Mesothelial cell of epicardium (in vitro differentiated cells): ENCODE data around the gene MTF1. TPM values are rescaled to one million over a fixed set of nuclear protein-coding genes. Genes with fewer than 3 reads are reported as not detected.
"Not testable (repeated sequence)": the region's sequence is repeated elsewhere in the genome, so short reads cannot be mapped to it uniquely, and the experiment has no call there.

Experiments used
- DNase-seq, 2 experiments: peaks; one replicate each; pipeline ENCODE4 v3.0.0; 2021; ENCODE audit warnings: low spot score in 2 of 2; ENCODE audit not compliant: unreplicated experiment in 2 of 2
- H3K27ac Mint-ChIP-seq: 2 replicates; pipeline ENCODE4 v1.8.0; 2021; ENCODE audit warnings: mixed read lengths
- H3K27me3 Mint-ChIP-seq: 2 replicates; pipeline ENCODE4 v1.8.0; 2021; ENCODE audit warnings: low read depth, mixed read lengths
- H3K36me3 Mint-ChIP-seq: 2 replicates; pipeline ENCODE4 v1.8.0; 2021; ENCODE audit warnings: mixed read lengths
- H3K4me1 Mint-ChIP-seq: 2 replicates; pipeline ENCODE4 v1.8.0; 2021; ENCODE audit warnings: mixed read lengths
- H3K4me3 Mint-ChIP-seq: 2 replicates; pipeline ENCODE4 v1.8.0; 2021; ENCODE audit warnings: mild to moderate bottlenecking, moderate library complexity, mixed read lengths
- H3K9me3 Mint-ChIP-seq: 2 replicates; pipeline ENCODE4 v1.8.0; 2021; ENCODE audit warnings: mixed read lengths
- CTCF ChIP-seq: fragments of 200-600 bp; sonication (generic); IDR thresholded peaks from one replicate; pipeline ENCODE4 v1.5.0; 2021; ENCODE audit warnings: antibody characterized with exemption; ENCODE audit not compliant: unreplicated experiment
- total RNA-seq: library from RNA; stranded (reverse); gene quantifications from 3 replicates; pipeline ENCODE4 v1.2.1, GENCODE V29; 2021

MTF1 gene
- total RNA-seq, 1 donor from 2014 or later, result 14.3 TPM

- no peak for TF ChIP-seq CTCF
- Mint-ChIP-seq H3K36me3 (no peaks in the 10 kb centered on the region), H3K27me3 (peaks cover 66% of the 10 kb centered on the region), H3K27ac (no peak within 1 kb of the TSS), H3K4me1 (peaks cover 2% of the 10 kb centered on the region), H3K4me3 (peak within 1 kb of the TSS; percentile 55), H3K9me3 (no peaks in the 10 kb centered on the region)
- peak in 1 of 2 experiments; percentile 70 for DNase-seq
These were observed 65.5 kb downstream of the MTF1 start, which contains the start of gene MANEAL for GRCh38 chr1:37793773-37794371. MANEAL (plus strand) TSS chr1:37793847; CDS start chr1:37794183, 336 bp downstream.

DNA sequence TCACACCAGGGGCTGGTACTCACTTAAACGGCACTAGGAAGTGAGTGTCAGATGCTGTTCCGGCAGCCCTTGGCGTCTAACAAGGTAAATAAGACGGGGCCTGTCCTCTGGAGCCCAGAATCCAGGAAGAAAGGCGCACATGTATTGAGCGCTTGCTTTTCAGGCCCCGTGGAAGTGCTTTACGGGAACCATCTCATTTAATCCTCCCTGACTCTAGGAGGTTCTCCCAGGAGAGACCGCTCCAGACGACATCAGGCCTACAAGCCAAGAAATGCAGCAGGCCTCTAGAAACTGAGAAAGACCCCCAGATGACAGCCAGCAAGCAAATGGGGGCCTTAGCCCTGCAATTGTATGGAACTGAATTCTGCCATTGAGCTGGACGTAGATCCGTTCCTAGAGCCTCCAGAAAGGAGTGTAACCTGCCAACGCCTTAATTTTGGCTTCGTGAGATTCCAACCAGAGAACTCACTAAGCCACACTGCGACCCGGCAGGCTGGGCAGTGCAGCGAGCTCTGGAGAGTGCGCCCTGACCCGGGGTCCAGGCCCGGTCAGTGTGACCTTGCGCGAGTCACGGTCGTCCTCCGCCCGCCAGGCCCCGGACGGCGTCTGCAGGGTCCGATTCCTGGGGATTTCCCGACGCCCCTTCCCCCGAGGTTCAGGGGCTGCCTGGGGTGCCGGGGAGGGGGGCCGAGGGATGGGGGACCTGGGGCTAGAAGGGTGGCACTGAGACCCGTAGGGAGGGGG is 66.3 kb downstream of the MTF1 start:
- TF ChIP-seq CTCF, result no peak
- H3K4me3 Mint-ChIP-seq, result peak overlapping the region; percentile 44
- peaks cover 2% of the 10 kb centered on the region for H3K4me1 Mint-ChIP-seq
- H3K9me3 Mint-ChIP-seq, result no peaks in the 10 kb centered on the region
- no peaks in the 10 kb centered on the region for H3K36me3 Mint-ChIP-seq
- peaks cover 74% of the 10 kb centered on the region for H3K27me3 Mint-ChIP-seq
- no peak overlapping the region for H3K27ac Mint-ChIP-seq
- DNase-seq, result no peak

GRCh38 chr1:37782491-37782890 is 76.9 kb downstream of the MTF1 start:
- TF ChIP-seq CTCF, result no peak
- Mint-ChIP-seq H3K27me3 (peaks cover 53% of the 10 kb centered on the region), H3K4me1 (no peaks in the 10 kb centered on the region), H3K4me3 (no peak overlapping the region), H3K27ac (no peak overlapping the region), H3K36me3 (no peaks in the 10 kb centered on the region), H3K9me3 (no peaks in the 10 kb centered on the region)
- no peak for DNase-seq

DNA sequence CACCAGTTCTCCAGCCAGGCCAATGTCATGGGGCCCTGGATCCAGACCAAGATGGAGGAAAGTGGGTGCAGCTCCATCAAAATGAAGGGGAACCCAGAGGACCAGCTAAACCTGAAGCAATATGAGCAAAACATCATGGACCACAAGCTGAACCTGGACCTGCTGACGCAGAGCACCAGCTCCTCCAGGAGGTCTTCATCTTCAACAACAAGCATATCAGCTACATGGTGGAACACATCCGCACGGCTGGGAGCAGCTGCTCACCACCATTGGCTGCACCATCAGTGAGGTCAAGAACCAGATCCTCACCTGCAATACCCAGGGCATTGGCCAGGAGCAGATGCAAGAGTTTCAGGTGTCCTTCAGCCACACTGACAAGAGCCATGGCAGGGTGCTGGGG is 80.7 kb downstream of the MTF1 start:
- Mint-ChIP-seq H3K36me3 (no peaks in the 10 kb centered on the region), H3K9me3 (peaks cover 6% of the 10 kb centered on the region), H3K4me1 (no peaks in the 10 kb centered on the region), H3K4me3 (no peak overlapping the region), H3K27ac (no peak overlapping the region), H3K27me3 (peaks cover 35% of the 10 kb centered on the region)
- DNase-seq, result no peak
- no peak for TF ChIP-seq CTCF

GRCh38 chr1:37776946-37777516 is 82.4 kb downstream of the MTF1 start:
- peaks cover 7% of the 10 kb centered on the region for H3K9me3 Mint-ChIP-seq
- H3K4me3 Mint-ChIP-seq, result no peak overlapping the region
- no peak for TF ChIP-seq CTCF
- no peak overlapping the region for H3K27ac Mint-ChIP-seq
- no peaks in the 10 kb centered on the region for H3K36me3 Mint-ChIP-seq
- DNase-seq, result no peak
- no peaks in the 10 kb centered on the region for H3K4me1 Mint-ChIP-seq
- peaks cover 31% of the 10 kb centered on the region for H3K27me3 Mint-ChIP-seq

- not testable (repeated sequence) for H3K4me3 Mint-ChIP-seq, DNase-seq, H3K9me3 Mint-ChIP-seq, H3K36me3 Mint-ChIP-seq, H3K4me1 Mint-ChIP-seq, H3K27ac Mint-ChIP-seq
- peaks cover 52% of the 10 kb centered on the region for H3K27me3 Mint-ChIP-seq
These were observed 88.0 kb downstream of the MTF1 start for GRCh38 chr1:37771440-37771839.
